D721Med (cell line): Measurements from ENCODE around the gene NR4A2.
"Not testable (repeated sequence)": the region's sequence is repeated elsewhere in the genome, so short reads cannot be mapped to it uniquely, and the experiment has no call there.

ENCODE experiments used
- DNase-seq: peaks from one replicate; pipeline ENCODE4 v3.0.0; 2011; ENCODE audit warnings: low spot score; ENCODE audit not compliant: insufficient read length
- FAIRE-seq: peaks from 2 replicates; lab custom pipeline; 2011; peaks lifted over from hg19 to GRCh38; lab: Jason Lieb, UNC
- TF ChIP-seq, protein P1 (sequence below): IDR thresholded peaks from 2 replicates; pipeline ENCODE4 v1.5.1; 2012; ENCODE audit warnings: mild to moderate bottlenecking, control low read depth; ENCODE audit not compliant: insufficient read depth; ENCODE audit errors: missing control alignments

The NR4A2 gene

DNA sequence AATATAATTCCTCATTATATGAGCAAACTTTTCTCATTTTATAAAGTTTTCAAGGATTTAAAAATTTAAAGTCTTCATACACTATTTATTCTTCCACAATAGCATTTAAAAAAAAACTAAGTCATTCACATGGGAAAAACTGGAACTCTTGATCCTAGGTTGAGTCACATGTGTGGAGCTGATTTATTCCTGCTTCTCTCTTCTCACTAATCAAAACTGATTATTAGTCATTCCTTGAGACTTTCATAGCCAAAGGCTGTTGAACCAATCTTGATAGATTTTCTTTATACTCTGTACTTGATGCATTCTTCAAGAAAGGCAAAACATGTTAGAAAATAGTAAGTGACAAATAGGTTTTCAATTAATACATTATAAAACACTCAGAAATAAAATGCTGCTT lies 27.4 kb downstream of the NR4A2 start:
- DNase-seq = no peak
- TF ChIP-seq, protein P1, sequence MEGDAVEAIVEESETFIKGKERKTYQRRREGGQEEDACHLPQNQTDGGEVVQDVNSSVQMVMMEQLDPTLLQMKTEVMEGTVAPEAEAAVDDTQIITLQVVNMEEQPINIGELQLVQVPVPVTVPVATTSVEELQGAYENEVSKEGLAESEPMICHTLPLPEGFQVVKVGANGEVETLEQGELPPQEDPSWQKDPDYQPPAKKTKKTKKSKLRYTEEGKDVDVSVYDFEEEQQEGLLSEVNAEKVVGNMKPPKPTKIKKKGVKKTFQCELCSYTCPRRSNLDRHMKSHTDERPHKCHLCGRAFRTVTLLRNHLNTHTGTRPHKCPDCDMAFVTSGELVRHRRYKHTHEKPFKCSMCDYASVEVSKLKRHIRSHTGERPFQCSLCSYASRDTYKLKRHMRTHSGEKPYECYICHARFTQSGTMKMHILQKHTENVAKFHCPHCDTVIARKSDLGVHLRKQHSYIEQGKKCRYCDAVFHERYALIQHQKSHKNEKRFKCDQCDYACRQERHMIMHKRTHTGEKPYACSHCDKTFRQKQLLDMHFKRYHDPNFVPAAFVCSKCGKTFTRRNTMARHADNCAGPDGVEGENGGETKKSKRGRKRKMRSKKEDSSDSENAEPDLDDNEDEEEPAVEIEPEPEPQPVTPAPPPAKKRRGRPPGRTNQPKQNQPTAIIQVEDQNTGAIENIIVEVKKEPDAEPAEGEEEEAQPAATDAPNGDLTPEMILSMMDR = no peak
- FAIRE-seq = no peak

DNA sequence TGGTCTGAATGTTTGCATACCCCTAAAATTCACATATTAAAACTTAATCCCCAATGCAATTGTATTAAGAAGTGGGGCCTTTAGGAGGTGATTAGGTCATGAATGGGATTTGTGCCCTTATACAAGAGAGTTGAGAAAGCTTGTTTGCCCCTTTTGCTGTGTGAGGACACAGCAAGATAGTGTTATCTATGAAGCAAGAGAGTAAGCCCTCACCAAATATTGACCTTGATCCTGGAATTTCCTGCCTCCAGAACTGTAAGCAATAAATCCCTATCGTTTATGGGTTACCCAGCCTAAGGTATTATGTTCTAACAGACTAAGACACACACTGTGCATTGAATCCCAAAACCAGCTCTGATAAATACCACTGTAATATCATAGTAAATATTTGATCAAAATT lies 32.2 kb downstream of the NR4A2 start:
- DNase-seq = no peak
- FAIRE-seq = no peak
- TF ChIP-seq, protein P1 = no peak

DNA sequence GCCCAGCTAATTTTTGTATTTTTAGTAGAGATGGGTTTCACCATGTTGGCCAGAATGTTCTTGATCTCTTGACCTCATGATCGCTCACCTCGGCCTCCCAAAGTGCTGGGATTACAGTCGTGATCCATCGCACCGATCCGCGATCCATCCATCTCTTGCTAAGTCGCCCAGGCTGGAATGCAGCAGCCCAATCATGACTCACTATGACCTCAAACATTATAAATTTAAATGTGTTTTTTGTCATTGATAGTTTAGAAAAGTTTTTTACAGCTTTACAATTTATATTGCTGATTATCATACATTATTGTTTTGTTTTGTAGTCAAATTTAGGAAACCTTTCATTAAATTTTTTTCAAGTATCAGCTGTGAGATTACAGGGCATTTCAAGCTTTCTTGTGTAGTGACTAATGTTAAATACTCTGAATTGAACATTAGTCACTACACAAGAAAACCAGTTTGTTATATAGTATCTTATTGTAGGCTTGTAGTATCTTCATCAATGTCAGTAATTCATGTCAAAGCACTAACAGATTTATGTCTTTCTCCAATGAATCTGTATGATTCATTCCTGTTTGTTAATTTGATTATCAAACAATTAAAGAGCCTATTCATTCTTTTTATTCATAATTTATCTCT lies 37.5 kb downstream of the NR4A2 start:
- TF ChIP-seq, protein P1 = no peak
- no peak for DNase-seq
- FAIRE-seq = no peak

DNA sequence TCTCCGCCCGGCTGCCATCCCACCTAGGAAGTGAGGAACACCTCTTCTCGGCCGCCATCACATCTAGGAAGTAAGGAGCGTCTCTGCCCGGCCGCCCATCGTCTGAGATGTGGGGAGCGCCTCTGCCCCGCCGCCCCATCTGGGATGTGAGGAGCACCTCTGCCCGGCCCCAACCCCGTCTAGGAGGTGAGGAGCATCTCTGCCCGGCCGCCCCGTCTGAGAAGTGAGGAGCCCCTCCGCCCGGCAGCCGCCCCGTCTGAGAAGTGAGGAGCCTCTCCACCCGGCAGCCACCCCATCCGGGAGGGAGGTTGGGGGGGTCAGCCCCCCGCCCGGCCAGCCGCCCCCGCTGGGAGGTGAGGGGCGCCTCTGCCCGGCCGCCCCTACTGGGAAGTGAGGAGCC lies 39.1 kb downstream of the NR4A2 start:
- DNase-seq, FAIRE-seq: not testable (repeated sequence)

DNA sequence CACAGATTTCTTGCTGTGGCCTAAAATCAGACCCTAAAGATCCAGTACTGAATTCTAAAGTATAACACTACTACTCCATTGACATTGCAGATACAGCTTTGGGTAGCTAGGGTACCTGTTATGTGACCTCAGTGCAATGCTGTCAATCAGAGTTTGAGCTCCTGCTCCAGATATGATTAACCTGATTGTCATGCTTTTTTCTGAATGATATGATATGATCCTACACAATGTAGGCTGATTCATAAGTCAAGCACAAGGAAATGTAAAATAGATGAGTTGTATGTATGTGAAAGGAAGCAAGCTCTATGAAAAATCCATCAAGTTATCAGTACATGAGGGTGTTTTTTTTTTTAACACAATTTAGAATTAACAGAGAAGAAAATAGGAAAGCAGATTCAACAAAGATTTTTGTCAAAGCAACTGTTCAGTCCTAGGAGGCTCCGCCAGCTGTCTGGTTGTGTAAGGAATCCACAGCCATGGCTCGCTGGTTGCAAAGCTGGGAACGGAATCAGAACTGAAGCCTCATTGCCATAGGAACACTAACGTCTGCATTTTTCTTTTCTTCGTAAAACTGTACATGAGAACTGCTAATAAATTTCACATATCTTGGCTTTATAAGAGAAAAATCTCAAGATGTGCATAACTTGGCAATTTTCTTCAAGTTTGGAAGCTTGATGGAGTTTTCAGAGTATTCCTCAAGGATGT lies 52.9 kb downstream of the NR4A2 start:
- TF ChIP-seq, protein P1 = no peak
- DNase-seq (no peak), FAIRE-seq (no peak)
